NCI-H526 (cell line): ENCODE results near the gene NFE2L2.
"Not testable (repeated sequence)": the region's sequence is repeated elsewhere in the genome, so short reads cannot be mapped to it uniquely, and the experiment has no call there.

Source experiments
- DNase-seq, 2 experiments: peaks; one replicate each; lab custom pipeline; 2025; lab: John Stamatoyannopoulos, UW

The NFE2L2 gene

DNA sequence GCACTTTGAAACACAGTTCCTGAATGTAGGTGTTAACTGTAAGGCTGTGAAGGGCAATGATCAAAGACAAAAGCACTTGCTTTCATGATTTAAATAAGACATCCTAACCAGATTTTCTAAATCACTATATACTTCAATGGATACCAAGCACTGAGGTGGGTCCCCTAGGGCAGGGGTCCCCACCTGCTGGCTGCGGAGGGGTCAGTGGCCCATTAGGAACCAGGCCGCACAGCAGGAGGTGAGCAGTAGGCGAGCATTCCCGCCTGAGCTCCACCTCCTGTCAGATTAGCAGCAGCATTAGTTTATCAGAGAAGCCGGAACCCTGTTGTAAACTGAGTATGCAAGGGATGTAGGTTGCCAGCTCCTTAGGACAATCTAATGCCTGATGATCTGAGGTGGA lies 7.1 kb downstream of the NFE2L2 start:
- no peak for DNase-seq

DNA sequence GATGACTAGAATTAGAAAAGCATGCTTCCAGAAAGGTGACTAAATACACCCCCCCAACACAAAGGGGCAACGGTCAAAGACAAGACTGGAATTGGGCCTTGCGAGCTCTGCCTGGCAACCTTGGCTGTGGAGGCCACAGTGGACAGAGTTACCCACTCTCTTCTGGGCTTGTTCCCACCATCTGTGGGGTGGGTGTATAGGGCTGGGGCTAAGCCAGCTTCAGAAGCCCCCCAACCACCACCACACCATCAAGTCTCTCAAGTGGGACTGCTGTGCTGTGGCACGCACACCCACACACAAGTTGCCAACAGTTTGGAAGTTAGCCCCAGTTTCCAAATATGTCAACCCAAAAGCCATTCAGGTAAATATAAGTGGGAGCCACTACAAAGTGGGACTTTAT lies 7.8 kb downstream of the NFE2L2 start:
- no peak for DNase-seq

DNA sequence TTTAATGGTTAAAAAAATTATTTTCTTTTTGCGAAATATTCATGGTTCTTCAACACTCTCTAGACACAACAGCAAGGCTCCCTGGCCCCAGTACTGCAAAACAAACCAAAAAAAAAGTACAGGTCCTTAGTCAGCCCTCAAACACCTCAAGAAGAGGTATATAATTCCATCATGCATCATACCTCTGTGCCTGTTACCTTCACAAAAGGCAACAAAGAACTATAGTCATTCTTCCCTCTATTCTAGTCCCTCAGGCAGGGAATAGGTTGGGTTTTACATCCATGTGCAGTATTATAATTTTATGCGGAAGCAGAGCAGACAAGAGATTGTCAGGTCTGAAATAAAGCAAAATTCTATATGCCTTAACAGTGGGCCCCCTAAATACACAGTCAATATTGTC lies 8.5 kb downstream of the NFE2L2 start:
- DNase-seq, result no peak

DNA sequence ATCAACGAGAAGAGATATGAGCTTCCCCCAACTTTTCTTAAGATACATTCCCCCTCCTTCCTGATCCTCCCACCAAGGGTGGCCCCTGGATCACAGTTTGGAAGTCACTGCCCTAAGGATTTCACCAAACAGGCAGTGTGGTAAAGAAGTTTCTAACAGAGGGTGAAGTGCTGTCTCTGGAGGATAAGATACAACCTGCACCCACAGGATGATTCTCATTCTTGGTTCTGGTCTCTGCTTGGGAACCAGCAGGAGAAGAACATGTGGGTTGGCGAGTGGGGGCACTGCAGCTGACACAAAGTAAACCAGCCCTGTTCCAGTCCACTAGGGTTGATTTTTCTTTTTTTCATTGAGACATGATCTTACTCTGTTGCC lies 9.3 kb downstream of the NFE2L2 start:
- DNase-seq, result no peak

DNA sequence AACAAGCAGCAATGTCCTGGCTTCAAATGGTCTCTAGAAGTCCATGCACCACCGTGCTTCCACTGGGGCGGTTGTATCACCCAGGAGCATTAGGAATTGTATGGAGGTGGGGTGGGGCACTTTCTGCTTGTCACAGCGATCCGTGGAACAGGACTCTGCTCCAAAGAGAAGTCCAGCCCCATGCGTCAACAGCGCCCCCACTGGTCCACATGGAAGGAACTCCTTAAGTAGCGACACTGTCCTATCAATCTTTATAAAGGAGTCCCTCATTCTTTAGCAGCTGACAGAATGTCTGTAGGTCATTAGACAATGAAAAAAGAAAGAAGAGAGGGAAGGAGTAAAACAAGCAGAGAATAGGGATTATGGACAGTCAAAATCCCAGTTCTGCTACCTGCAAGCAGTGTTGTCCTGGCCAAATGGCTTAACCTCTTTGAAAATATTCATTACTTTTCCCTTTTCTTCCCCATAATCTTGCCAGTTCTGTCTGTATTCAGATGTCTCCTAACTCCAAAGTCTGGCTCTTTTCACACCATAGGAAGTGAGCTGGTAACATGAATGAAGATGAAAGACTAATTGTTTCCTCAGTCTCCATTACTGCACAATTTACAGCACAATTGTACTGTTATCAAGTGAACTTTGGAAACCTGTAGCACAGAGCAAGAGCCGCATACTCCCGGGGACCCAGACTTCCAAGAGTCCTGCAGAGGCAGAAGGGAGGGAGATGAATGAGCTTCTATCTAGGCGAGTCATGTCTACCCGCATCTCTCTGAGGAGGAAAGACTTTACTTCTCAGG lies 9.9 kb downstream of the NFE2L2 start:
- DNase-seq, result peak; percentile 68 to 89

DNA sequence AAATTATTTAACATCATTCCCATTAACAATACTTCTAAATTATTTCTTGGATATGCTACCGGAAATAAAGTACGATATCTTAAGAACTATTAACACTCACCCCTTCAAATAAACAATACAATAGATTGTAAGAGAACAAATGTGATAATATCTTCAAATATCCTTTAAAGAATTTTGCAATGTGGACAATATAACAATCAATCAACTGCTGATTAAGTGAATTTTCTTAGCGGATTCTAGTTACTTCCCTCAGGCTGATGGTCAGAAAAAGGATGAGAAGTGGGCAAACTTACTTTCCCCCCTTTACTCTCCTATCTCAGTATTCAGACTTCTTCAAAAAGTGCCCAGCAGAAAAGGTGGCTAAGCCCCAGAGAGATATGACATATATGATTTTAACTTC lies 10.8 kb downstream of the NFE2L2 start:
- no peak for DNase-seq

DNA sequence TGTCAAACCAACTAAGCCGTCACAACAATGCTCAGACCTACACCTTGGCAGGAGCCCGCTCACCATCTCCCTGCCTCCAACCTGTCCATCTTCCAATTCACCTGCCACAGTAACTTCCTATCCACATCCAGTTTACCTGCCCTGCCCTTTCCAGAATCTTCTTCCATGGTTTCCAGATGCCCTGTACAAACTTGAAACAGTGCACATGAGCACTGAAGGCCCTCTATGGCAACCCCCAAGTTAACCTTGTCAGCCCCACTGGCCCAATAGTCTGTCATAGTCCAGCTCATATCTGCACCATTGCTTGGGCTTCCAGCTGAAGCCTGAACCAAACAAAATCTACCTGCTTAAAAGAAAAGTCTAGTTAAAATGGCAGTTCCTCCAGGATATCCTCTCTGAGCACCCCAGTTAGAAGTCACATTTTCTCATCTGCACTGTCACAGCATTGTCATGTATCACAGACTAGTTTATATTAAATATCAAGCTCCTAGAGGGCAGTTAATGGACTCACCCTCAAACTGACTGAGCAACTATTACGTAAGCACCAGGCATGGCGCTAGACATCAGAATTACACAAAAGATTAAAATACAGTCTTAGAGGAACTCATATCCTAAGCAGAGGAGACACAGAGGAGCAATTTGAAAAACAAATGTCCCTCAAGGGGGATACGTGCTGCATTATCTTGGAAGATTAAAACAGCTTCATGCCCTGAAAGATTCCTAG lies 11.6 kb downstream of the NFE2L2 start:
- no peak for DNase-seq

DNA sequence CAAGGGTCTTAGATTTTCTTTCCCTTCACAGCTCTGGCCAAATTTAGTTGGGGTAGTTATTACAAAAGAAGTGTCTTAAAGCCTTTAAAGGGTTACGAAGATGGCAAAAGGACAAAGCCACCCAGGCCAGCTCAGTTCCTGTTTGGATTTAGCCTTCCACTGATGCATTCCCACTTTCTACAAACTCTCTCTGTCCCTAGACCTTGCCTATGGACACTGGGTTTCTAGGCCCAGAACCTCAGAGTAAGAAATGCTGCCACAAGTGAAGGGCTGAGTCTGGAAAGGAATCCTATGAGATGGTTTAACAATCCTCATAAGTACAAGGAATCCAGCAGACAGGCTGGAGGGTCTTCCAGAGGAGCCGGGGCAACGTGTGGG lies 13.4 kb downstream of the NFE2L2 start:
- DNase-seq, result no peak

DNA sequence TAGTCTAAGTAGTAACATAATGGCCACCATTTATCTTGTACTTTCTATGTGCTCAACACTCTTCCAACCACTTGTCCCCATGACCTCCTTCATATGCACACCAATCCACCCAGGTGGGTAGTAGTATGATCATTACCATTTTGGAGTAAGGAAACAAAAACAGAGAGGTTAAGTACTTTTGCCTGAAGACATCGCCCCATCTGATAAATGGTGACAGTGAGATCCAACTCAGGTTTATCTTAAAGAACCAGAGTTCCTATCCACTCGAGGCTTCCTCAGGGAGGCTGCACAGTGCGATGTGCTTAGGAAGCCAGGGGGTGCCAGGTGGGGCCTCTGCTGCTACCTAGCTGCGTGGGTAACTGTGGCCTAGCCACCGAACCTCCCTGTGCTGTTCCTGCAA lies 14.1 kb downstream of the NFE2L2 start:
- DNase-seq, result no peak

DNA sequence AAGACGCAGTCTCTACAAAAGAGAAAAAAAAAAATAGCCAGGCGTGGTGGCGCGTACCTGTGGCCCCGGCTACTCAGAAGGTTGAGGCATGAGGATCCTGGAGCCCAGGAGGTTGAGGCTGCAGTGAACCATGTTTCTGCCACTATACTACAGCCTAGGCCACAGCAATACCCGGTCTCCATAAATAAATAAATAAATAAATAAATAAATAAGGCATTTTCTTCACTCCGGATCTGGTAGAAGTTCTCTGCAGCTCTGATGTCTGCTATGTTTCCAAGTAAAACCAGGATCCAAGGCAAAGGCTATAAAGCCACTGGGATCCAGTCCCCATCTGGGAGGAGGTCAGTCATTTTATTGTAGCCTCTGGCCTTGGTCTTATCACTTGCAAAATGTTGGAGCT lies 15.5 kb downstream of the NFE2L2 start:
- no peak for DNase-seq

DNA sequence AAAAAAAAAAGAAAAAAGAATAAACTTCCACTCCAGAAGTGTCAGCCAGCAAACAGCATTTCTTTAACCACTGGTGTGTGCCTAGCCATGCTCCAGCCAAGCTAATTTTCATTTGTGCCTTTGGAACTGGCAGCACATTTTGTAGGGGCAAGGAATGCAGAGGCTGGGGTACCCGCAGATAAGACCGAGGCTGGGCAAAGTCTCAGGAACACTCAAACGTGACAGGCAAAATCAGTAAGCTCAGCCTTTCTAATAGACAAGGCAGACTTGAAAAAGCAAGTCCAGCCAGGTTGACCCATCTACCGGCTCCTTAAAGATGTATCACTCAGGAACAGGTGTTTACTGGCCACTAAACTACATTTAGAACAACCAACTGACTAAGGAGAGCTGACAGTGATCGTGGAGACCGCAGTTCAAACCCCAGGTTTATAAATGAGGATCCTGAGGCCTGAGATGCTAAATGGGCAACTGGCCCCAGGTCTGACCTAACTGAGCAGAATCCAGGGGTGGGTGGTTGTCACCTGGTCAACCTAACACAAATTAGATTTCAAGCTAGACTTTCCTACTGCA lies 16.7 kb downstream of the NFE2L2 start:
- DNase-seq, result no peak

DNA sequence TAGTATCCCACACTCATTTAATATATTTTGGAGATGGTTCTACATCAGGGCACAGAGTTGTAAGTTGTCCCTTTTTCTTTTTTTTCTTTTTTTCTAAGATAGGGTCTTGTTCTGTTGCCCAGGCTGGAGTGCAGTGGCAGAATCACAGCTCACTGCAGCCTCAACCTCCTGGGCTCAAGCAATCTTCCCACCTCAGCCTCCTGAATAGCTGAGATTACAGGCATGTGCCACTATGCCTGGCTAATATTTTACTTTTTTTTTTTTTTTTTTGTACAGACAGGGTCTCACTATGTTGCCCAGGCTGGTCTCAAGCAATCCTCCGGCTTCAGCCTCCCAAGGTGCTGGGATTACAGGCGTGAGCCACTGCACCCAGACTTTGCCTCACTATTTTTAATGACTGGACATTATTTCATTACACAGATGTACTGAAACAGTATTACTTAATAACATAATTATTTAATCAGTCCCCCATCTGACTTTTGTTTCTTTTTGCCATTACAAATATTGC lies 17.9 kb downstream of the NFE2L2 start:
- not testable (repeated sequence) for DNase-seq

DNA sequence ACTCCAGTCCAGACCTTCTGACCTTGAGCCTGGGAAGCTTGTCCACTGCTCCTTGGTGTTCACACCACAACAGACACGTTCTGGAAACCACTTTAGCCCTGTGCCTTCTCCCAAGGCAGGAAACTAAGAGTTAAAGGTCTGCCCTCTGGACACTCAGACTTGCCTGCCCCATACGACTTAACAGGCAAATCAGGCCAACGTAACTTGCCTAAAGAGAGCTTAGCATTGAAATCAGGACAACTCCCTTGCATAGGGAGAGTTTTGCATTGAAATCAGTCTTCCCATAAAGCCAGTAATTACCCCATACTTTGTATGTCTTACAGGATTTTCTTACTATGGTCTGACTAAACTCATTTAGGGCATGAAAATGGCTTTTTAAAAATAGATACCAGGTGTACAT lies 18.5 kb downstream of the NFE2L2 start:
- peak; percentile 64 to 85 for DNase-seq

DNA sequence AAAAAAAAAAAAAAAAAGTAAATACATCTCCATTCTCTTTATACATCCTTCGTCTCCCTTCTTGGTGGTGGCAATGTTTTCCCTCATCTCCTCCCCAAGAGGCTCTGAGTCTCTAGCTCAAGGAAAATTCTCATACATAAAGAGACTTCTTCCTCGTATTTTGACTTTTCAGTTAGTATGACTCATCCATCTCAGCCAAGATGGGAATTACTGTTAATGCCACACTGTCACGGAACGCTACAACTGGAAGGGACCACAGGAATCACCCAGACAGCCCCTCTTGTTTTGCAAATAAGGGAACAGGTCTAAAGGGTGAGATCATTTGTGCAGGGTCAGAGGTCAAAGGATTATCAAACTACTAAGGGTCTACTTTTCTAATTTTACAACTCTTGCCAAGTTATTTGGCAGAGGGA lies 19.5 kb downstream of the NFE2L2 start:
- DNase-seq, result no peak

DNA sequence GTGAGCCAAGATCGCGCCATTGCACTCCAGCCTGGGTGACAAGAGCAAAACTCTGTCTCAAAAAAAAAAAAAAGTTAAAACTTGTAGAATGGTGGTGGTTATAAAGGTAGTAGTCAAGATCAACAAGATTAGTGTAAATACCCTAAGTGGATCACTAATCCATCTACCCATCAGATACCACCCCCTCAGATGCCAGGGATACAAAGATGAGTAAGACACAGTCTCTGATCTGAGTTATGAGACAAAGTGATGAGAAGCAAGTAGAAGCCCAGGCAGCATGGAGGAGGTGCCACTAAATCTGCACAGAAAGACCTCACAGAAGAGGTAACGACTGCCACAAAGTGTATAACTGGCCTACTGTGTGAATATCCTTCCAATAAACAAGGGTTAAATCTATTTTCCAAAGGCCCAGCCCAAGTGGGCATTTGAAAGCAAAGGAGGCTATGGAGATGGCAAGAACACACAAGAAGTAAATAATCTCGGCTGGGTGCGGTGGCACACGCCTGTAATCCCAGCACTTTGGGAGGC lies 20.2 kb downstream of the NFE2L2 start:
- DNase-seq, result no peak

DNA sequence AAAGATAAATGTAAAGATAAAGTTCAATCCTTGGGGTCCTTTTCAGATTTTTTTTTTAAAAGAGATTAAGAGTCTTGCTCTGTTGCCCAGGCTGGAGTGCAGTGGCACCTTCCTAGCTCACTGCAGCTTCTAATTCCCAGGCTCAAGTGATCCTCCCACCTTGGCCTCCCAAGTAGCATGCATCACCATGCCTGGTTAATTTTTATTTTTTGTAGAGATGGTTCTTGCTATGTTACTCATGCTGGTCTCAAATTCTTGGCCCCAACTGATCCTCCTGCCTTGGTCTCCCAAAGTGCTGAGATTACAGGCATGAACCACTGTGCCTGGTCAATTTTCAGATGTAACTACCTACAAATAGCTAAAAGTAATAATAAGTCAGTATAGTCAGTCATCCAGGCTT lies 21.1 kb downstream of the NFE2L2 start:
- no peak for DNase-seq

DNA sequence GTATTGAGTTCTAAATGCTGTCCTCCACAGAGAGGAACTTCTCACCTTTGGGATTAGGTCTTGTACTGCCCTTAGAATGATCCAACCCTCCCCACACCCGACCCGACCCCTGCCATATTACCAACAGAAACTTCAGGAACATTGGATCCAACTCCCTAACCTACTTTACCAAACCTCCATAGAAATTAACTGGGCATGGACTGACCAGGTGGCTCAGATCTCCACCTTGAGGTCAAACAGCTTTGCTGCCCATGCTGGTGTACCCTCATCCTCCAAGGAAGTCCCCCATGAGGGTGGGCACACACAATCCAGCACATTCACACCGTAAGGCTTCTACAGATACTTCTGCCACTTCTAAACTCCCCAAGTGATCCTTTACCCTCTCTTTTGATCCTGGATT lies 21.5 kb downstream of the NFE2L2 start:
- DNase-seq, result no peak

DNA sequence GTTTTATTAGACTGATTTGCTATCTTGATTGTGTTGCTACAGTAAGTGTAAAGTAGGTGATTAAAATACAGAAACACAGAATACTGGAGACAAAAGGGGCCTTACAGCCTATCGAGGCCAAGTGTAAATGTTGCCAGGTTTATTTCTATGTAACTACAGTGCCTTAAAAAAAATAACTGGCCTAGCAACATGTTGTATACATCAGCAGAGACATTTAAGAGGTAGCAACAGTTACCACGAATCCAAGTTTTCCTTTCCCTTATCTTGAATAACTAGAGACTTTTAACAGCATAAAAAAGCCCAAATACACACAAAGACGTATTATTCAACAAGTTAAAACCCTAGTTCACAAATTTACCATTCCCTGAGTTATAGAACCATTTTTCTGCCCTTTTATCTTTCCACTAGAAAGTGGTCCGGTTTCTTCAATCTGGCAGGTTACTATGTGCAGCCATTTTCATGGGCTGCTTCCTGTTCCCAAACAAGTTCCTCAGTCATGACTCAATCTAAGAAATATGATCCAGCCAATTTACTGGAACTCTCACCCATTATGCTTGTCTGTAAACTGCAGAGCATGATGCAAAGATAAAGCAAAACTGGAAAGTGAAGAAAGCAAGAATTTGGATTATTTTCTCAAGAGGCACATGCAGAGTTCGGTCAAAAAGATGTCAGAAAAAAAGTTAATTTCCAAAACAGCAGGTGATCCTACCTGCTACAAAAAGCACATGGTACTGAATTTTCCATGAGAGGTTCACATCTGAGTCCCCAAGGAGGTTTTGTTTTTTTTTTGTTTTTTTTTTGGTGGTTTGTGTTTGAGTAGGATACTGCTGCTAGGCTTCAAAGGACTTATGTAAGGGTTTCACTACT lies 22.2 kb downstream of the NFE2L2 start:
- peak in 1 of 2 experiments; percentile 30 for DNase-seq

DNA sequence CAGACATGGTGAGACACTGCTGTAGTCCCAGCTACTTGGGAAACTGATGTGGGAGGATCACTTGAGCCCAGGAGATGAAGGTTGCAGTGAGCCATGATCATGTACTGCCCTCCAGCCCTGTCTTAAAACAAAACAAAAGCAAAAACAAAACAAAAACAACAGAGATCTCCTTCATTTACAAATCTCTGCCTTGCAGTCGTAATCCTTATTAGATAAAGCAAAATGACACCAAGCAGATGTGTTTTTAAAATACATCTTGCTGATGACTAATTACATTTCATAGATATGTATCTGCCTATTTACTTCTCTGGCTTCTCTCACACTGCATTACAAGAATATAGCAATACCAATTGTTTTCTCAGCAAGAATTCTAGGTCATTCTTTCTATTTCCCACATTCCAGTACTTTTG lies 22.8 kb downstream of the NFE2L2 start:
- DNase-seq, result no peak

DNA sequence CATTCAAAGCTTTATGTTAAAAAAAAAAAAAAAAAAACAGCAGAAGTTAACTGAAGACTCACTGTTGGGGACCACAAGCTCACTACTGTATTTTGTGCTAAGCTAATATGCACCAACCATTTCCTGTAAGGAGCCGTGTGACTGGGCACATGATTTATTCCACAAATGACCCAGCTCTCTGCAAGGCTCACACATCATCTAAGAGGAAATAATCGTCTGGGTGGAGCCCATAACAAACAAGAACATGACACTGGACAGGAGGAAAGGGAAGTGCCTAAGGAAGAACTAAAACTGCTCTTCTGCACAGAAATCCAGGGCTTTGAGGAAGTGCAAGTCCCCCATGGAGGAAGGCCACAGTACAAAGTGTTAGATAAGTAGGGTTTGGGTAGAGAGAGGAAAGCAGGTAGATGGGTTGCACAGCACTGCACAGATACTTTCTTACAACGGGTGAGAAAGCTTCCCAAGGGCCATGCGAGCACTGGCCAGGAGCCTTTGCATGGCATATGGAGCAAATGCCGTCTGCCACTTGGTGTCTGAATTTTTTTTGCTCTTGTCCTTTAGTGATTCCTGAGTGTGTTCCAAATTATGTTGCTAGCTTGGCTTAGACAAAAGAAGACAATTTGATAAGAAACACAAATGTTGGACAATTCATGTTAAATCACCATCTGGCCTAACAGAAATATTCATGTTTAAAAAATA lies 24.4 kb downstream of the NFE2L2 start:
- DNase-seq, result peak; percentile 34 to 55

DNA sequence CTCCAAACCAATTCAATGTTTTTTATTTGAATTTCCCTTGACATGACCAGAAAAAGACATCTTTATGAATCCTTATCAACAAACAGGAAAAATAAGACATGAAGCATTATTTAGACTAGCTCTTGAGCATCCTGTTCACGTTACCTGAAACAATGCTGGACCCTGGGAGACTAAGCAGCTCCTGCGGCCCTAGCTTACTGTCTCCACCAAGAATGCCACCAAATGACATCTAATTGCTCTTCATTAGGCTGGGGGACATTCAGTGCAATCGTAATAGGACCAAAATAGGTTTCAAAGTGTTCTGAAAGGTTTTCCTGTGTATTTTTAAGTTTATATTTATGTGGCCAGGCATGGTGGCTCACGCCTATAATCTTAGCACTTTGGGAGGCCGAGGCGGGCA lies 25.5 kb downstream of the NFE2L2 start:
- DNase-seq, result no peak
